Breast epithelium (tissue), 4 donors: ENCODE data around the gene HOXB2. TPM values are rescaled to one million over a fixed set of nuclear protein-coding genes. Genes with fewer than 3 reads are reported as not detected.

Experiments used
- DNase-seq, 2 donors: peaks; one replicate each; pipeline ENCODE4 v3.0.0-alpha.2; 2019; ENCODE audit warnings: low spot score in 2 of 2
- H3K27ac ChIP-seq, 2 donors: fragments of 200-600 bp; sonication (generic) in 1 of 2; one replicate each; pipeline ENCODE4 v1.5.1; 2016 to 2019; ENCODE audit warnings: mild to moderate bottlenecking in 1 of 2
- H3K27me3 ChIP-seq, 2 donors: fragments of 200-600 bp; sonication (generic) in 1 of 2; one replicate each; pipeline versions ENCODE4 v1.5.1 to v1.6.0; 2017 to 2019; ENCODE audit warnings: control low read depth in 1 of 2, mild to moderate bottlenecking in 1 of 2
- H3K36me3 ChIP-seq: fragments of 200-600 bp; one replicate; pipeline ENCODE4 v1.5.1; 2019
- H3K4me1 ChIP-seq, 2 donors: fragments of 200-600 bp; sonication (generic); one replicate each; pipeline ENCODE4 v1.5.1; 2016 to 2019; ENCODE audit warnings: control low read depth in 1 of 2
- H3K4me3 ChIP-seq, 3 donors: fragments of 200-600 bp; sonication (generic); 1 replicate in 2 of 3; 2 replicates in 1 of 3; pipeline ENCODE4 v1.5.1; 2016 to 2019; ENCODE audit warnings: mild to moderate bottlenecking in 3 of 3, moderate library complexity in 2 of 3
- H3K9me3 ChIP-seq, 2 donors: fragments of 200-600 bp; sonication (generic) in 1 of 2; one replicate each; pipeline ENCODE4 v1.5.1; 2016 to 2019; ENCODE audit warnings: control low read depth in 1 of 2
- CTCF ChIP-seq, 3 donors: fragments of 450-650 bp; IDR thresholded peaks; one replicate each; pipeline ENCODE4 v1.5.1; 2016 to 2017; ENCODE audit warnings: antibody characterized with exemption in 3 of 3, mild to moderate bottlenecking in 3 of 3, moderate library complexity in 3 of 3
- POLR2A ChIP-seq: fragments of 450-650 bp; IDR thresholded peaks from one replicate; pipeline ENCODE4 v1.6.1; 2016; ENCODE audit warnings: antibody characterized with exemption, mild to moderate bottlenecking, moderate library complexity
- POLR2AphosphoS5 ChIP-seq, 3 donors: sonication (generic); formaldehyde crosslinking; IDR thresholded peaks; one replicate each; pipeline ENCODE4 v1.6.1; 2017; ENCODE audit warnings: antibody characterized with exemption in 3 of 3
- intact Hi-C: fragments of 100-400 bp; cut with DNase I; formaldehyde crosslinking; loops from one replicate; pipeline ENCODE4 v1.15.1; 2023; ENCODE audit warnings: low total_unique reads
- total RNA-seq, 3 donors: library from RNA; depleted of rRNA; stranded (reverse); fragments of >200 nt; gene quantifications; one replicate each; pipeline ENCODE4 v1.1.0, GENCODE V29; 2016

HOXB2 gene
- total RNA-seq, 3 donors from 2014 or later, result 13.6 to 36.4 (median 19.6) TPM

DNA sequence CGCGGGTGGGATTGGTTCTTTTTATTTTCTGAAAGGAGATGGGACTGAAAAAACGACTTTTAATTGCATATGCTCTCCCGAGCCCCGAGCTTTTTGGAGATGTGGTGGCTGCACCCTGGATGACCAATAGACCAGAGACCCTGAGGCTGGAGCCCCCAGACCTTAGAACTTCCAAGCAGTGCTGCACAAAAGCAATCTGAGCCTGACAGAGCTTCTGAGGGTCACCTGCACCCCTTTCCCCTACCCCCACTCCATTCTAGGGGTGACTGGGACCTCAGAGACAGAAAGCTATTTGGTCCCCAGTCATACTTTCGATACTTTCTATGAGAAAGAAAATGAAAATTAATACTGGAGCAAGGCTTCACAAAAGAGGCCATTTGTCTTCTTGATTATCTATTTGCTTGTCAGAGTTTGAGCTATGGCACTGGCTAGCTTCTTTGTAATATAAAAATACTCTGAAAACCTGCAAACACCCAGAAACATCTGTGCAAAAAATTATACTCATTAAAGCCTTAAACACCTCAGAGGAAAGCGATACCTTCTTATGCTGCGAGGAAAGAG is 29.7 kb upstream of the HOXB2 start:
- no peak for DNase-seq
- Histone ChIP-seq H3K27me3 (peaks cover 0 to 41% of the 10 kb centered on the region in 2 donors), H3K4me1 (peaks cover 0 to 7% of the 10 kb centered on the region in 2 donors), H3K27ac (peak overlapping the region; percentile 21 to 71), H3K4me3 (peak overlapping the region in 2 of 3 donors; percentile 9 to 17), H3K36me3 (no peaks in the 10 kb centered on the region), H3K9me3 (no peaks in the 10 kb centered on the region)
- TF ChIP-seq POLR2A (no peak), CTCF (IDR thresholded peaks at IDR 0.05) (no peak), POLR2AphosphoS5 (IDR thresholded peaks at IDR 0.05) (no peak)
- intact Hi-C loops, result loop anchor here (5.0 kb wide), 1 partner anchor 32 kb away; no protein-coding TSS in a partner anchor

GRCh38 chr17:48571826-48572417 is 27.0 kb upstream of the HOXB2 start:
- DNase-seq, result no peak
- no peaks in the 10 kb centered on the region for H3K9me3 ChIP-seq
- H3K4me3 ChIP-seq, result peak overlapping the region in 1 of 3 donors; percentile 9
- no peaks in the 10 kb centered on the region for H3K36me3 ChIP-seq
- TF ChIP-seq POLR2AphosphoS5 (IDR thresholded peaks at IDR 0.05), result no peak
- no peak for TF ChIP-seq POLR2A
- TF ChIP-seq CTCF (IDR thresholded peaks at IDR 0.05), result no peak
- H3K4me1 ChIP-seq, result peaks cover 0 to 7% of the 10 kb centered on the region in 2 donors
- H3K27me3 ChIP-seq, result peaks cover 0 to 19% of the 10 kb centered on the region in 2 donors
- peak overlapping the region; percentile 34 to 76 for H3K27ac ChIP-seq
- intact Hi-C loops, result no loop called here

DNA sequence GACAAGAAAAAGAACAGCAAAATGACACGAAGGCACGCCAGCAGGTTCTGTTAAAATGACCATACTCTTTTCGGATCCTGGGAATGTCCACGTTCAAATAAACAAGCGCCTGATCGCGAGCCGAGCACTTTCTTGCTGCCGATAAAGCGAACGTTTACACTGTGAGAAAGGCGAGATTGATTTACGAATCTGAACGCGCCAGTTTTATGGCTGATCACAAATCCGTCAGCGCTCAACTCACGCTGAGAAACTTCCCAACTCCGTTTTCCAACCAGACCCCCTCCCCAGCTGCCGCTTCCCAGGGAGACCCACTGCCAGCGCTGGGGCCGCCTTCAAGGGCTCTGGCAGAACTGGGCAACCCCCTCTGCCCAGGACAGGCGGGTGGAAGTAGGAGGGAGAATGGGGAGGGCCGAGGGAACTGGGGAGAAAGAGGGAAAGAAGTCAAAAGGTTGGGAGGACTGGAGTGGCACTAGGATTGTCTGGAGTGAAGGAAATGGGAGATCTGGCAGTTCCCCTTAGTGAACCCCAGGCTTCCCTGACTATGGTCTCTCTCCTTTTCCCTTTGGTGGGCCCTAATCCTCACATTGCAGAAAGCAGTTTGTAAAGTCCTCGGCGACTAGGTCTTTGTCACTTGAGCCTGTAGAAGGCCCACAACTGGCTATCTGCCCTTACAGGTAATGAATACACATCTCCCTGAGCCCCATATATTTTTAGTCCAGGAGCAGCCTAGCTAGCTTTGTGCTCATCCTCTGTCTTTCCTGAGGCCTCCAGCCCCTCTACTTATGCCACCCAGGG is 26.3 kb upstream of the HOXB2 start:
- intact Hi-C loops, result no loop called here
- Histone ChIP-seq H3K4me3 (peak overlapping the region; percentile 19 to 33 (median 30)), H3K9me3 (no peaks in the 10 kb centered on the region), H3K27me3 (peaks cover 0 to 15% of the 10 kb centered on the region in 2 donors), H3K4me1 (peaks cover 0 to 3% of the 10 kb centered on the region in 2 donors), H3K36me3 (no peaks in the 10 kb centered on the region), H3K27ac (peak overlapping the region; percentile 34 to 76)
- no peak for DNase-seq
- TF ChIP-seq POLR2AphosphoS5 (IDR thresholded peaks at IDR 0.05), result no peak
- no peak for TF ChIP-seq POLR2A
- no peak for TF ChIP-seq CTCF (IDR thresholded peaks at IDR 0.05)

DNA sequence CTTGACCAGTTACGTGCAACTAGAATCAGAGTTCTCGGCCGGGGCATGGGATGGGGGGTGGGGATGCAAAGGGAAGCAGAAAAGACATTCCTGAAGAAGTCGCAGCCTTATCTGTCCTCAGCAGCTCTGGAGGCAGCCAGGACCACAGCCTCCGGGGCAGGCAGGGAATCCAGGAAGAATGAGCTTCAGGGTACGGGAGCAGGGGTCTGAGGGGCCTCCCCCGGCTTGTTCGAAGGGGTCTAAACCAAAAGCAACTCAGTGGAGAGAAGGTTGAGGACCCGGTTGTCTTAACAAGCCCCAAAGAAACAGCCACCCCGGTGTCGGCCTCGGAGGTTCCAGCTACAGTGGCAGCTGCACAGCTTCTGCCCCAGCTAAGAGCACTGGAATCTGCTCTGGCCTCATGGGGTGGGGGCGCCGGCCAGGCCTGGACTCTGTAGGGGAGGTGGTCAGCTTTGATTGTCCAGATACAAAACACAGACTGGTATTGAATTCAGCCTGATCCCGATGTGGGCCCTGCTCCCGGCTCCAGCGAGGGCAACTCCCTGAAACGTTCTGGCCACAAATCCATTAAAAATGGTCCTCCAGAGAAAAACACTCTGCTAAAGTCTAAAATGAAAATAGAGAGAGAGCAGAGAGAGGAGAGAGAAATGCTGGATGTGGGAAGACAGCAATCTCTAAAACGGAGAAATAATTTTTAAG is 25.6 kb upstream of the HOXB2 start:
- Histone ChIP-seq H3K4me3 (peak overlapping the region; percentile 19 to 33 (median 30)), H3K27ac (peak overlapping the region; percentile 34 to 76), H3K36me3 (no peaks in the 10 kb centered on the region), H3K9me3 (no peaks in the 10 kb centered on the region), H3K4me1 (no peaks in the 10 kb centered on the region), H3K27me3 (peaks cover 0 to 8% of the 10 kb centered on the region in 2 donors)
- no peak for TF ChIP-seq POLR2AphosphoS5 (IDR thresholded peaks at IDR 0.05)
- no peak for TF ChIP-seq POLR2A
- no peak for TF ChIP-seq CTCF (IDR thresholded peaks at IDR 0.05)
- intact Hi-C loops, result no loop called here
- DNase-seq, result no peak
